ENCODE results near the gene PRPS1.
A peak's percentile ranks its signal among the peaks of the same experiment; 100 is the strongest.
"Not testable (repeated sequence)": the region's sequence is repeated elsewhere in the genome, so short reads cannot be mapped to it uniquely, and the experiment has no call there.

PRPS1 gene

GRCh38 chrX:107676559-107677378 lies 48.5 kb downstream of the PRPS1 start:
- Histone ChIP-seq H3K9me3 (ENCODE audit: low read length) (no peaks in the 10 kb centered on the region), H3K4me3 (ENCODE audit: low read depth in 1 of 2, low read length in 2 of 2) (peak overlapping the region; percentile 36 to 39), H3K4me1 (ENCODE audit: insufficient read depth, low read length) (peaks cover 11% of the 10 kb centered on the region), H3K9ac (ENCODE audit: low read length) (peak overlapping the region; percentile 41), H3K36me3 (ENCODE audit: insufficient read depth, low read length) (no peaks in the 10 kb centered on the region), H3K27ac (ENCODE audit: low read depth, low read length) (peak overlapping the region; percentile 78), H3K27me3 (ENCODE audit: control insufficient read depth in 1 of 2, insufficient read depth in 2 of 2, low read length in 2 of 2) (peaks cover 7 to 8% of the 10 kb centered on the region in 2 donors)

GRCh38 chrX:107677501-107677901 lies 49.2 kb downstream of the PRPS1 start:
- peak overlapping the region in 1 of 2 donors; percentile 39 for H3K4me3 ChIP-seq (ENCODE audit: low read depth in 1 of 2, low read length in 2 of 2)

GRCh38 chrX:107677909-107678308 lies 49.6 kb downstream of the PRPS1 start:
- Histone ChIP-seq H3K27ac (ENCODE audit: low read depth, low read length) (no peak overlapping the region), H3K27me3 (ENCODE audit: control insufficient read depth in 1 of 2, insufficient read depth in 2 of 2, low read length in 2 of 2) (peaks cover 7 to 8% of the 10 kb centered on the region in 2 donors), H3K9me3 (ENCODE audit: low read length) (no peaks in the 10 kb centered on the region), H3K4me1 (ENCODE audit: insufficient read depth, low read length) (peaks cover 20% of the 10 kb centered on the region), H3K9ac (ENCODE audit: low read length) (no peak overlapping the region), H3K4me3 (ENCODE audit: low read depth in 1 of 2, low read length in 2 of 2) (no peak overlapping the region), H3K36me3 (ENCODE audit: insufficient read depth, low read length) (no peaks in the 10 kb centered on the region)

More at GRCh38 chrX:107677501-107677901, 49.2 kb downstream of the PRPS1 start:
- Histone ChIP-seq H3K27me3 (ENCODE audit: control insufficient read depth in 1 of 2, insufficient read depth in 2 of 2, low read length in 2 of 2) (peaks cover 7 to 8% of the 10 kb centered on the region in 2 donors), H3K27ac (ENCODE audit: low read depth, low read length) (peak overlapping the region; percentile 74), H3K36me3 (ENCODE audit: insufficient read depth, low read length) (no peaks in the 10 kb centered on the region), H3K9me3 (ENCODE audit: low read length) (no peaks in the 10 kb centered on the region), H3K9ac (ENCODE audit: low read length) (no peak overlapping the region), H3K4me1 (ENCODE audit: insufficient read depth, low read length) (peaks cover 16% of the 10 kb centered on the region)

GRCh38 chrX:107678957-107679740 lies 50.8 kb downstream of the PRPS1 start:
- no peaks in the 10 kb centered on the region for H3K36me3 ChIP-seq (ENCODE audit: insufficient read depth, low read length)
- peaks cover 6 to 8% of the 10 kb centered on the region in 2 donors for H3K27me3 ChIP-seq (ENCODE audit: control insufficient read depth in 1 of 2, insufficient read depth in 2 of 2, low read length in 2 of 2)
- H3K9ac ChIP-seq (ENCODE audit: low read length), result no peak overlapping the region
- H3K27ac ChIP-seq (ENCODE audit: low read depth, low read length), result no peak overlapping the region
- no peaks in the 10 kb centered on the region for H3K9me3 ChIP-seq (ENCODE audit: low read length)
- H3K4me1 ChIP-seq (ENCODE audit: insufficient read depth, low read length), result peaks cover 14% of the 10 kb centered on the region
- no peak overlapping the region for H3K4me3 ChIP-seq (ENCODE audit: low read depth in 1 of 2, low read length in 2 of 2)

- no peaks in the 10 kb centered on the region for H3K27me3 ChIP-seq (ENCODE audit: control insufficient read depth in 1 of 2, insufficient read depth in 2 of 2, low read length in 2 of 2)
- H3K9ac ChIP-seq (ENCODE audit: low read length), result no peak overlapping the region
- no peak overlapping the region for H3K4me3 ChIP-seq (ENCODE audit: low read depth in 1 of 2, low read length in 2 of 2)
- no peaks in the 10 kb centered on the region for H3K36me3 ChIP-seq (ENCODE audit: insufficient read depth, low read length)
- no peak overlapping the region for H3K27ac ChIP-seq (ENCODE audit: low read depth, low read length)
- peaks cover 13% of the 10 kb centered on the region for H3K4me1 ChIP-seq (ENCODE audit: insufficient read depth, low read length)
- no peaks in the 10 kb centered on the region for H3K9me3 ChIP-seq (ENCODE audit: low read length)
Measured at GRCh38 chrX:107682256-107682655, 53.9 kb downstream of the PRPS1 start.

GRCh38 chrX:107683124-107683895 lies 55.0 kb downstream of the PRPS1 start:
- Histone ChIP-seq H3K27me3 (ENCODE audit: control insufficient read depth in 1 of 2, insufficient read depth in 2 of 2, low read length in 2 of 2) (no peaks in the 10 kb centered on the region), H3K4me1 (ENCODE audit: insufficient read depth, low read length) (peaks cover 9% of the 10 kb centered on the region)

GRCh38 chrX:107683931-107684330 lies 55.6 kb downstream of the PRPS1 start:
- no peak overlapping the region for H3K9ac ChIP-seq (ENCODE audit: low read length)
- H3K4me3 ChIP-seq (ENCODE audit: low read depth in 1 of 2, low read length in 2 of 2), result no peak overlapping the region
- H3K9me3 ChIP-seq (ENCODE audit: low read length), result no peaks in the 10 kb centered on the region
- no peak overlapping the region for H3K27ac ChIP-seq (ENCODE audit: low read depth, low read length)
- no peaks in the 10 kb centered on the region for H3K27me3 ChIP-seq (ENCODE audit: control insufficient read depth in 1 of 2, insufficient read depth in 2 of 2, low read length in 2 of 2)
- peaks cover 9% of the 10 kb centered on the region for H3K4me1 ChIP-seq (ENCODE audit: insufficient read depth, low read length)
- H3K36me3 ChIP-seq (ENCODE audit: insufficient read depth, low read length), result no peaks in the 10 kb centered on the region

More at GRCh38 chrX:107683124-107683895, 55.0 kb downstream of the PRPS1 start:
- no peak overlapping the region for H3K9ac ChIP-seq (ENCODE audit: low read length)
- no peak overlapping the region for H3K4me3 ChIP-seq (ENCODE audit: low read depth in 1 of 2, low read length in 2 of 2)
- H3K27ac ChIP-seq (ENCODE audit: low read depth, low read length), result no peak overlapping the region
- H3K9me3 ChIP-seq (ENCODE audit: low read length), result no peaks in the 10 kb centered on the region
- no peaks in the 10 kb centered on the region for H3K36me3 ChIP-seq (ENCODE audit: insufficient read depth, low read length)

GRCh38 chrX:107684956-107685385 lies 56.7 kb downstream of the PRPS1 start:
- H3K9me3 ChIP-seq (ENCODE audit: low read length), result no peaks in the 10 kb centered on the region
- H3K27me3 ChIP-seq (ENCODE audit: control insufficient read depth in 1 of 2, insufficient read depth in 2 of 2, low read length in 2 of 2), result no peaks in the 10 kb centered on the region
- peaks cover 9% of the 10 kb centered on the region for H3K4me1 ChIP-seq (ENCODE audit: insufficient read depth, low read length)
- H3K4me3 ChIP-seq (ENCODE audit: low read depth in 1 of 2, low read length in 2 of 2), result no peak overlapping the region
- no peak overlapping the region for H3K27ac ChIP-seq (ENCODE audit: low read depth, low read length)
- no peaks in the 10 kb centered on the region for H3K36me3 ChIP-seq (ENCODE audit: insufficient read depth, low read length)
- no peak overlapping the region for H3K9ac ChIP-seq (ENCODE audit: low read length)

- not testable (repeated sequence) for H3K4me3 ChIP-seq (ENCODE audit: low read depth in 1 of 2, low read length in 2 of 2); H3K27ac ChIP-seq (ENCODE audit: low read depth, low read length); H3K27me3 ChIP-seq (ENCODE audit: control insufficient read depth in 1 of 2, insufficient read depth in 2 of 2, low read length in 2 of 2); H3K36me3 ChIP-seq (ENCODE audit: insufficient read depth, low read length); H3K9ac ChIP-seq (ENCODE audit: low read length); H3K9me3 ChIP-seq (ENCODE audit: low read length); H3K4me1 ChIP-seq (ENCODE audit: insufficient read depth, low read length)
Measured at GRCh38 chrX:107685586-107685985, 57.3 kb downstream of the PRPS1 start.

- H3K9ac ChIP-seq (ENCODE audit: low read length), result no peak overlapping the region
- H3K27ac ChIP-seq (ENCODE audit: low read depth, low read length), result no peak overlapping the region
- no peaks in the 10 kb centered on the region for H3K9me3 ChIP-seq (ENCODE audit: low read length)
- H3K4me1 ChIP-seq (ENCODE audit: insufficient read depth, low read length), result peaks cover 9% of the 10 kb centered on the region
- H3K4me3 ChIP-seq (ENCODE audit: low read depth in 1 of 2, low read length in 2 of 2), result no peak overlapping the region
- no peaks in the 10 kb centered on the region for H3K36me3 ChIP-seq (ENCODE audit: insufficient read depth, low read length)
- H3K27me3 ChIP-seq (ENCODE audit: control insufficient read depth in 1 of 2, insufficient read depth in 2 of 2, low read length in 2 of 2), result no peaks in the 10 kb centered on the region
Measured at GRCh38 chrX:107686026-107686425, 57.7 kb downstream of the PRPS1 start.

GRCh38 chrX:107686792-107687191 lies 58.5 kb downstream of the PRPS1 start:
- Histone ChIP-seq H3K9me3 (ENCODE audit: low read length) (no peaks in the 10 kb centered on the region), H3K4me1 (ENCODE audit: insufficient read depth, low read length) (peaks cover 9% of the 10 kb centered on the region), H3K9ac (ENCODE audit: low read length) (no peak overlapping the region), H3K27me3 (ENCODE audit: control insufficient read depth in 1 of 2, insufficient read depth in 2 of 2, low read length in 2 of 2) (no peaks in the 10 kb centered on the region), H3K4me3 (ENCODE audit: low read depth in 1 of 2, low read length in 2 of 2) (no peak overlapping the region), H3K27ac (ENCODE audit: low read depth, low read length) (no peak overlapping the region), H3K36me3 (ENCODE audit: insufficient read depth, low read length) (no peaks in the 10 kb centered on the region)

Data from muscle layer of colon (tissue), 2 donors.